ENCODE measurements around the gene PCDH9.

PCDH9 gene

GRCh38 chr13:66508153-66508909, 721.8 kb downstream of the PCDH9 start:
- TF ChIP-seq, protein P1, sequence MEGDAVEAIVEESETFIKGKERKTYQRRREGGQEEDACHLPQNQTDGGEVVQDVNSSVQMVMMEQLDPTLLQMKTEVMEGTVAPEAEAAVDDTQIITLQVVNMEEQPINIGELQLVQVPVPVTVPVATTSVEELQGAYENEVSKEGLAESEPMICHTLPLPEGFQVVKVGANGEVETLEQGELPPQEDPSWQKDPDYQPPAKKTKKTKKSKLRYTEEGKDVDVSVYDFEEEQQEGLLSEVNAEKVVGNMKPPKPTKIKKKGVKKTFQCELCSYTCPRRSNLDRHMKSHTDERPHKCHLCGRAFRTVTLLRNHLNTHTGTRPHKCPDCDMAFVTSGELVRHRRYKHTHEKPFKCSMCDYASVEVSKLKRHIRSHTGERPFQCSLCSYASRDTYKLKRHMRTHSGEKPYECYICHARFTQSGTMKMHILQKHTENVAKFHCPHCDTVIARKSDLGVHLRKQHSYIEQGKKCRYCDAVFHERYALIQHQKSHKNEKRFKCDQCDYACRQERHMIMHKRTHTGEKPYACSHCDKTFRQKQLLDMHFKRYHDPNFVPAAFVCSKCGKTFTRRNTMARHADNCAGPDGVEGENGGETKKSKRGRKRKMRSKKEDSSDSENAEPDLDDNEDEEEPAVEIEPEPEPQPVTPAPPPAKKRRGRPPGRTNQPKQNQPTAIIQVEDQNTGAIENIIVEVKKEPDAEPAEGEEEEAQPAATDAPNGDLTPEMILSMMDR (IDR thresholded peaks at IDR 0.05), result no peak

DNA sequence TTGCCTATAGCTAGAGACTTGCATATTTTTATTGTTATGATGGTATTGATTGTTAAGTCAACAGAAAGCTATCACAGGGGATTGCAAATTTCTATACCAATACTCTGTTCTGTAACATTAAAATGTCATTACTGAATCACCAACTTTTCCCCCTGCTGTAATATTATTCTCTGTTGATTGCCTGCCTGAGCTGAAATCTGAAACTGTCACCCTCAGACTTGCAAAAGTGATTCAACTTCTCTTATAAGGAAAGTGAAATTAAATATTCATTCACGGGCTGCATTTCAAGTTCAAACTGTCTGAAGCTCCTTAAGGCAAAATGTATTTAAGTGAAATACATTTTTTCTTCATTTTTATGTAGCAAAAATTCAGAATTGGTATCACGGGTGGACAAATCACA, 723.2 kb downstream of the PCDH9 start:
- TF ChIP-seq, protein P1 (IDR thresholded peaks at IDR 0.05), result no peak

DNA sequence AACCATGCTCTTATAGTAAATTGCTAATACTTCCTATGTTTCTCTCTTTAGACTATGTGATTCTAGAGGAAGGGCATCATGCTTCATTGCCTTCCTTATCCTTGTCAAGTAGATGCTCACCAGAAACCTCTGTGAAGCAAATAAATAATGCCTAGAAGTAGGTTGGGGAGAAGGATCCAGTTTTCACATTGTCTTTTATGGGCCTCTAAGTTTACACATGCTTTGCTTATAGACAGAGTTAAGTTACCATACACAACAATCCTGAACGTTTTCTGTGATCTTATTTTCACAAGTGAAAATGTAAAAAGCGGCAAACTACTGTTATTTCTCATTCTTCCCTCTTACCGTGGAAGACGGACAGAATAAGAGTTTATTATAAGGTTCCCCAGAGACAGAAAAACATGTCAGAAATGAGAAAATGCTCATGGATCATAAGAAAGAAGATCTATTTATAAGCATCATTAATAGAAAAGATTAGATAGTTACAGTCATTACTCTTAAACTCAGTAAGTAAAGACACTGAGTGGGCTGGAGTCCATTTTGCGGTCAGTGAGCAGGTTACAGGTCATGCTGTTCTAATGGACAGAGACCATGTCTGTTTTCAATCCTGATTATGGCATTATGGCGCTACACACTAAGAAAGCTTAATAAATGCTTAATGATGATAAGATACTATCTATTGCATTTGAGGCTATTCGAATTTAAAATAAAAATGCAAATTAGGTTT, 723.9 kb downstream of the PCDH9 start:
- TF ChIP-seq, protein P1 (IDR thresholded peaks at IDR 0.05), result no peak

DNA sequence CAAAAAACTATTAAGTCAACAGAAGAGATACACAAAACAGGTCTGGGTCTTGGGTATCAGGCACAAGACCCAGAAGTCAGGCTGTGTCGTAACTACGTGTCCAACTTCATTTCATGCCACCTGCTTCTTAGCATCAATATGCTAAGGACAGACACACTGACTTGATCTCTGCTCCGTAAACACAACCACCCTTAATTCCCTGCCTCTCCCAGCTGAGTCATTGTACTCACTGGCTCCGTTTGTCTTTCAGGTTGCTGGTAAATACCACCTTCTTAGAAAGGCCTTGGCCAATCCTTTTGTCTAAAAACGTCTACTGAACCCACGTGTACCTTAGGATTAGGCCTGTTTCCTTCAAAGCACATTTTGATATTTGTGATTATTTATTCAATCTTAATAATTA, 726.2 kb downstream of the PCDH9 start:
- TF ChIP-seq, protein P1 (IDR thresholded peaks at IDR 0.05), result no peak

DNA sequence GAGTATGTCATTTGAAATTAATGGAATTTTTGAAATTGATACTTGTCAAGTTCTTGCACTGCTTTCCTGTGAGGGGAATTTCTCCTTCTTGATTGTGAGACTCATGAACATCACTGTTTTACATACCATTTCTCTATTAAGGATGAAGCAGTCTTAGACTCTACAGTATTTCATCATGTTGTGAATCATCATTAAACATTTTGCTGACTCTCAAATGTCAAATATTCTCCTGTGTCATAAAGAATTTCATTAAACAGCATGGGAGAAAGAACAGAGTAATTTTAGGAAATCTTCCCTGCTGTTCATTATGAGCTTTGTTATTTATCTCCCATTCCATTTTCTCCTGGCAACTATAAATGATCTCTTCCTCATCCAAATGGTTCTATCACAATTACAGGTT, 729.0 kb downstream of the PCDH9 start:
- TF ChIP-seq, protein P1 (IDR thresholded peaks at IDR 0.05), result no peak

GRCh38 chr13:66492479-66492878, 737.7 kb downstream of the PCDH9 start:
- TF ChIP-seq, protein P1 (IDR thresholded peaks at IDR 0.05), result no peak

GRCh38 chr13:66491251-66491650, 738.9 kb downstream of the PCDH9 start:
- TF ChIP-seq, protein P1 (IDR thresholded peaks at IDR 0.05), result no peak

All from LNCAP (cell line).